IPS-15b (cell line): Measurements from ENCODE around the gene TMC3.

Experiments
- H3K27me3 ChIP-seq: one replicate; pipeline ENCODE4 v1.6.1; 2013; ENCODE audit warnings: low read length; ENCODE audit not compliant: control insufficient read depth, insufficient read depth
- H3K36me3 ChIP-seq: one replicate; pipeline ENCODE4 v1.6.1; 2013; ENCODE audit warnings: low read length; ENCODE audit not compliant: control insufficient read depth, insufficient read depth
- H3K4me1 ChIP-seq: one replicate; pipeline ENCODE4 v1.6.1; 2013; ENCODE audit warnings: mild to moderate bottlenecking, low read length; ENCODE audit not compliant: control insufficient read depth, insufficient read depth
- H3K4me3 ChIP-seq: one replicate; pipeline ENCODE4 v1.5.1; 2013; ENCODE audit warnings: low read depth, low read length
- H3K9ac ChIP-seq: one replicate; pipeline ENCODE4 v1.6.1; 2013; ENCODE audit warnings: low read depth, mild to moderate bottlenecking, low read length
- H3K9me3 ChIP-seq: one replicate; pipeline ENCODE4 v1.6.1; 2013; ENCODE audit warnings: mild to moderate bottlenecking, low read length; ENCODE audit not compliant: control insufficient read depth, insufficient read depth

TMC3 gene

GRCh38 chr15:81315452-81316175 is 58.4 kb downstream of the TMC3 start:
- Histone ChIP-seq H3K36me3 (peaks cover 20% of the 10 kb centered on the region), H3K9ac (no peak overlapping the region), H3K27me3 (no peaks in the 10 kb centered on the region), H3K9me3 (no peaks in the 10 kb centered on the region), H3K4me1 (no peaks in the 10 kb centered on the region), H3K4me3 (no peak overlapping the region)

DNA sequence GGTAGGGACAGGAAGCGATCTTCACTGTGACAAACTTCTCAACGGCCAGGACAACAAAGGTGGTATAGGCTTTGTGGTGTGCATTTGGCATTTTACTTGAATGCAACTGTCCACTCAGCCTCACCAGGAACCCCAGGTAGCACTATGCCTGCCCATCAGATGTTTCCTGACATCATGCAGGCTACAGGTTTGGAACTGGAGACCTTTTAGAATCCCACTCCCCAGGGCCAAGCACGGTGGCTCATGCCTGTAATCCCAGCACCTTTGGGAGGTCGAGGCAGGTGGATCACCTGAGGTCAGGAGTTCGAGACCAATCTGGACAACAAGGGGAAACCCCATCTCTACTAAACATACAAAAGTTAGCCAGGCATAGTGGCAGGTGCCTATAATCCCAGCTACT is 59.6 kb downstream of the TMC3 start:
- Histone ChIP-seq H3K4me1 (no peaks in the 10 kb centered on the region), H3K27me3 (no peaks in the 10 kb centered on the region), H3K36me3 (peaks cover 14% of the 10 kb centered on the region), H3K9me3 (no peaks in the 10 kb centered on the region), H3K9ac (no peak overlapping the region), H3K4me3 (no peak overlapping the region)

DNA sequence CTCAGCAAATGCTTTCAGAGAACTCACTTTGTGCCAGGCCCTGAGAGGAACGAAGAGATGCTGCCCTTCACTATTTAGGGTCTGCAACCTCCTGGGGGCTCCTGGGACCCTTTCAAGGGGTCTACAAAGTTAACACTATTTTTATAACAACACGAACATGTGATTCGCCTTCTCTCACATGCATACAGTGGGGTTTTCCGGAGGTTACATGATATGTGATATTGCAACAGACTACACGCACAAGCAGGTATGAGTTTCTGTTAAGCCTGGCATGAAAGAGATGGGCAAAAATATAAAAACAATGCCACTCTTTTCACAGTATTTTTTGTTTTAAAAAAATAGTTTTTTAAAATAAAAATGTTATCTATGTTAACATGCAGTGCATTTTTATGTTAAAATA is 60.3 kb downstream of the TMC3 start:
- Histone ChIP-seq H3K4me1 (no peaks in the 10 kb centered on the region), H3K9ac (no peak overlapping the region), H3K36me3 (peaks cover 13% of the 10 kb centered on the region)

DNA sequence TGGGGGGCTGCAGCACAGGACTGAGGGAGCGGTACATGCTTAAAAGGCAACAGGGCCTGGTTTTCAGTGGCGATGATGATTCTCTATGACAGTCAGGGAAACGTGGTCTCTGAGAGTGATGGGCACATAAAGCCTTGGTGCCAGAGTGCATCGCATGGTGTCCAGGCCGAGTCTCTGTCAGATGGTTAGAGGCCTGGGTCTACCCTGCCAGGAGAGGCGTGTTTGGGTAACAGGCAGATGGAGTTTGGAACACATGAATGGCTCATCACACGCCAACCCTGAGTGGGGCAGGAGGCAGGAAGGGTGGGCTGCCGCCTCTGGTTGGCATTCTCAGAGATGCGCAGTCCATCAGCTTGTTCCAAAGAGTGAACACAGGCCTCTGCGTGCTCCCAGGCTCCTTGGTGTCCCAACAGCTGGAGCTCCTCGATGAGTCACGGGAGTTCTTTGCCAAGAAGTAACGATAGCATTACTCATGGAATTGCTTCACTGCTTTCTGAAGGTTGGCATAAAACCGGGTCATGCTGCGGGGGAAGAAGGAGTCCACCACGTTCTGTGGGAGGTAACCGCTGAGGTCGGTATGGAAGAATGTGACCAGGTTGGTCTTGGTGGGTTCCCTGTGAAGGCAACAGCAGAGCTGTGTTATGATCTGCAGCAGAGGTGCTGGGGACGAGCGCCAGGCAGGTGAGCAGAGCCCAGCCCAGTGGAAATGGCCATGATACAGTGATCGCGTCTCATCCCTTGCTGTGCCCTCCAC is 61.0 kb downstream of the TMC3 start:
- no peaks in the 10 kb centered on the region for H3K4me1 ChIP-seq
- no peaks in the 10 kb centered on the region for H3K9me3 ChIP-seq
- H3K4me3 ChIP-seq, result no peak overlapping the region
- no peak overlapping the region for H3K9ac ChIP-seq
- peaks cover 9% of the 10 kb centered on the region for H3K36me3 ChIP-seq
- H3K27me3 ChIP-seq, result no peaks in the 10 kb centered on the region

More for the DNA sequence above, 60.3 kb downstream of the TMC3 start:
- Histone ChIP-seq H3K27me3 (no peaks in the 10 kb centered on the region), H3K9me3 (no peaks in the 10 kb centered on the region), H3K4me3 (no peak overlapping the region)

DNA sequence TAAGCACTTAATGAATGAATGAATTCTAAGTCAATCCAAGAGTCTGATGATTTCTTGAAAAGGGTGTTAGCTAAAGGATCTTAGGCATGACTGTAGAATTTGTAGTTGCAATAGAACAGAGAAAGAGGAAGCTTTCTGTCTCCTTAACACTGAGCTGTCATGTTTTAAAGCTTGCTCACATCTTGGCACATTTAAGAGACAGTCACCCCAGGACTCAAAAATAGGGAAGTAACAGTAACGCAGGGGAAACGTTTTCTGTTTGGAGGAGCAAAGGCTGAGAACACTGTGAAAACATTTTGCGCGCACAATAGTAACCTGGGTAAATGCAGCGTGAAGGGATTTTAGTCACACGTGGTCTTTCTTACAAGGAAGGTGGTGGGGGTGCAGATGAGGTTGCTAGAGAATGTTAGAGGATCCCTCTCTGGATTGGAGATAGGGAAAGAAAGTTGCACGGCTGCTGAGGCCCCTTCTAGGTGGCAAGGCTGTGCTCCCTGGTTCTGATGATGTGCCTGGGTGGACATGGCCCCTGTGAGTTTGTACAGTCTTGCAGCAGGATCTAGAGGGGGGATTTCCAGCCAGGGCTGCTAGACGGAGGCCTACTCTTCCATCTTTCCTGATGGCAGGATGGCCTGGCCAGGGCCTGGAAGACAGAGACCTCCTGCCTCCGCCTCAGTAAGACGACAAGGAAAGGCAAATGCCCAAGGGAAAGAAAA is 62.1 kb downstream of the TMC3 start:
- no peaks in the 10 kb centered on the region for H3K9me3 ChIP-seq
- no peaks in the 10 kb centered on the region for H3K4me1 ChIP-seq
- H3K4me3 ChIP-seq, result no peak overlapping the region
- H3K36me3 ChIP-seq, result peaks cover 5% of the 10 kb centered on the region
- no peaks in the 10 kb centered on the region for H3K27me3 ChIP-seq
- H3K9ac ChIP-seq, result no peak overlapping the region

GRCh38 chr15:81310480-81310879 is 63.5 kb downstream of the TMC3 start:
- Histone ChIP-seq H3K9me3 (no peaks in the 10 kb centered on the region), H3K27me3 (no peaks in the 10 kb centered on the region), H3K36me3 (peaks cover 5% of the 10 kb centered on the region), H3K4me1 (no peaks in the 10 kb centered on the region), H3K9ac (no peak overlapping the region), H3K4me3 (no peak overlapping the region)

DNA sequence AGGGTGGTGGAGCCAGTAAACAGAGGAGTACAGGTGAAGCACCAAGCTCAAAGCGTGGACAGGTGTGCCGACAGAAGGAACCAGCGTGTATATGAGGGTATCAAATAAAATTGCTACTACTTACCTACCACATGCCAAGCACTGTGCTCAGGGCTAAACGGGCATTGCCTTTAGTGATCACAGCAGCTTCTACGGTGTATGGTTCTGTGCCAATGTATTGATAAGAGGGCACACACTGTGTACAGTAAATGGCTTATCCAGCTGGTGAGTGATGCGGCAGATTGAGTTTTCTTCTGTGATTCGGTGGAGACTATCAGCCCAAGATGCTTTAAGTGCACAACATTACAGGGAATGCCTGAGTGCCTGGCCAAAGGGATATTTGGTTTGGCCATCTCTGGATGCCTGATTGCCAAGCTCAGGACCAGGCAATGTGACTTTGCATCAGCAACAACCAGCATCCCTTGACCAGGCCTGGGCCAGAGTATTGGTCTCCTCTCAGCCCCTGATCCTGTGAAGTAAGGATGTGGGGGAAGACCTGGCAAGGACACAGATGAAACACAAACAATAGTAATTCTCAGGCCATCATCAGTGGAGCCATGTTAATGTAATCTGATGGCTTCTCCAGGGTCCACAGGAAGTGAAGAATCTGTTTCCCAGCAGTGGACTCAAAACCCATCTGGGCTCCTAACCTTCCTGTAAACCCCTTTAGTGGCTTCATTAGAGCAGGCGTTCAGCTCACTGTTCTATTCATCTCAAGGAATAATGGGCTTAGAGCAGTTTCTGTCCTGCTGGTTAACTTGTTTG is 64.2 kb downstream of the TMC3 start:
- H3K27me3 ChIP-seq, result no peaks in the 10 kb centered on the region

GRCh38 chr15:81308260-81308659 is 65.8 kb downstream of the TMC3 start:
- Histone ChIP-seq H3K9ac (no peak overlapping the region), H3K27me3 (no peaks in the 10 kb centered on the region)

More for the DNA sequence above, 64.2 kb downstream of the TMC3 start:
- Histone ChIP-seq H3K4me1 (no peaks in the 10 kb centered on the region), H3K36me3 (peaks cover 5% of the 10 kb centered on the region), H3K9me3 (no peaks in the 10 kb centered on the region), H3K9ac (no peak overlapping the region), H3K4me3 (no peak overlapping the region)

DNA sequence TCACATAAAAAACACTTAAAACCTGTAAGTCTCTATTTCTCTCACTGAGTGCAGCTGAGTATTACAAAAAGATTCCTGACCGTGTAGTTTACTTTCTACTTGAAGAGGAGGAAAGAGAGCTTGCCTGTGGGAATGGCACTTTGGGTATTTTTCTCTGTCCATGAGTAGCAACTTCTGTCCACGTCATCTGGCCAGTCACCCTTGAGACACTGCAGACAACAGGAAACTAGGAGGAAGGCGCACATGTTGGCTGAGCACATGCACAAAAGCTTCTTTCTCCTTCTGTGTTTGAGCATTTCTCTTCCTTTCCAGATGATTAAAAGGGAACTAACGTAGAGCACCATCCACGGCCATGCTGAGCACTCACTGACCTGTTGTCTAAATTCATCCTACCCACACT is 69.8 kb downstream of the TMC3 start:
- no peaks in the 10 kb centered on the region for H3K27me3 ChIP-seq
- H3K36me3 ChIP-seq, result no peaks in the 10 kb centered on the region
- H3K4me3 ChIP-seq, result no peak overlapping the region
- H3K9ac ChIP-seq, result no peak overlapping the region
- peaks cover 14% of the 10 kb centered on the region for H3K4me1 ChIP-seq
- no peaks in the 10 kb centered on the region for H3K9me3 ChIP-seq

More at GRCh38 chr15:81308260-81308659, 65.8 kb downstream of the TMC3 start:
- Histone ChIP-seq H3K4me1 (peaks cover 13% of the 10 kb centered on the region), H3K36me3 (peaks cover 5% of the 10 kb centered on the region), H3K9me3 (no peaks in the 10 kb centered on the region), H3K4me3 (no peak overlapping the region)

DNA sequence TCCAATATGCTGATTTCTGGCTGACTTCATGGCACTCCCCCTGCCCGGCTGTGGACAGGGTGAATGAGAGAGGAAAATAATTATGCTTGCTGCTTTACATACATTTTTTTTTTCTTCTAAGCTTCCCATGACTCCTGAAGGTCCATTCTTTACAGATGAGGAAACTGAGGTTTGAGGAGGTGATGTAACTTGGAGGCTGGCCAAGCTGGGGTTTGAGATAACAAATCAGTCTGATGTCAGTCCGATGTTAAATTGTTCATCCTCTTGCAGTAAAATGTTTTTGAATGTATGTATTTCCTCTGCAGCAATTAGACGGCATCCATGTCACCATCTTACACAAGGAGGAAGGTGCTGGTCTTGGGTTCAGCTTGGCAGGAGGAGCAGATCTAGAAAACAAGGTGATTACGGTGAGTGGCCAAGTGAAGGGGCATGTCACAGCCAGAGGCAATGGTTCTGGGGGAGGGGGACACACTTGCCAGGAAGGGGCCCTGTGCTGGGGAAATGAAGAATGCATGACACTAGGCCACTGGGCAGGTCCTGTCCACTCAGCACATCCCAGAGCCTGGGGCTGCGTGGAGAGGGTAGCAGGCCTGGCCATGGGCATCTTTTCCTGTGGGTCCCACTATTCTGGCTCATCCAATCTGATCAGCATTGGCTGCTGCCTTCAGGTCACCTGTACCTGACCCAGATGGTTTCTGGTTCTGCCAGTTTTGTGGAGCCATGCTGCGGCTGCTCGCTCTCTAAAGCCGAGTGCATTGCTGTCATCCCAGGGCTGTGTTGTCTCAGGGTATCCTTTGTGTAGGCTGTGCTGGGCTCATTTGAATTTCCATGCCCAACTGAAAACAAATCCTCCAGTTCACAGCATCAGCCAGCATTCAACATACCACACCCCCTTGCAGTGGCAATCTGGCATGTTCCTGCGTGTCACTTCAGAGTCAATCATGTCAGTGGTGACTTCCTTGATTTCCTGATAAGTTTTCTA is 70.5 kb downstream of the TMC3 start:
- Histone ChIP-seq H3K9ac (no peak overlapping the region), H3K9me3 (no peaks in the 10 kb centered on the region), H3K36me3 (no peaks in the 10 kb centered on the region), H3K4me1 (peaks cover 14% of the 10 kb centered on the region), H3K27me3 (no peaks in the 10 kb centered on the region), H3K4me3 (no peak overlapping the region)
